NCI-H128 (cell line): ENCODE measurements around the gene PLB1.

Experiments used
- DNase-seq: peaks from one replicate; lab custom pipeline; 2025; ENCODE audit not compliant: unreplicated experiment; lab: John Stamatoyannopoulos, UW

PLB1 gene

GRCh38 chr2:28623582-28624405, 127.9 kb downstream of the PLB1 start:
- no peak for DNase-seq

- DNase-seq: no peak
Measured at GRCh38 chr2:28624436-28624792, 128.6 kb downstream of the PLB1 start.

GRCh38 chr2:28624793-28625701, 129.2 kb downstream of the PLB1 start:
- DNase-seq: no peak

- no peak for DNase-seq
Measured at GRCh38 chr2:28626376-28626775, 130.5 kb downstream of the PLB1 start.

- no peak for DNase-seq
Measured at GRCh38 chr2:28626891-28627421, 131.1 kb downstream of the PLB1 start.

GRCh38 chr2:28627722-28628480, 132.0 kb downstream of the PLB1 start:
- DNase-seq: no peak

GRCh38 chr2:28628506-28628905, 132.6 kb downstream of the PLB1 start:
- no peak for DNase-seq

GRCh38 chr2:28628987-28629386, 133.1 kb downstream of the PLB1 start:
- no peak for DNase-seq

GRCh38 chr2:28629910-28630309, 134.1 kb downstream of the PLB1 start:
- DNase-seq: no peak

- no peak for DNase-seq
Measured at GRCh38 chr2:28630341-28630740, 134.5 kb downstream of the PLB1 start.

GRCh38 chr2:28631514-28632206, 135.8 kb downstream of the PLB1 start:
- DNase-seq: no peak

- DNase-seq: no peak
Measured at GRCh38 chr2:28632791-28633190, 136.9 kb downstream of the PLB1 start.

- DNase-seq: no peak
Measured at GRCh38 chr2:28633204-28633603, 137.3 kb downstream of the PLB1 start.

- DNase-seq: no peak
Measured at GRCh38 chr2:28633746-28634145, 137.9 kb downstream of the PLB1 start.

GRCh38 chr2:28635191-28635611, 139.3 kb downstream of the PLB1 start:
- DNase-seq: no peak

GRCh38 chr2:28636491-28636890, 140.6 kb downstream of the PLB1 start:
- no peak for DNase-seq

GRCh38 chr2:28637066-28638047, 141.5 kb downstream of the PLB1 start:
- no peak for DNase-seq

GRCh38 chr2:28638102-28638501, 142.2 kb downstream of the PLB1 start:
- no peak for DNase-seq

GRCh38 chr2:28639092-28639691, 143.3 kb downstream of the PLB1 start:
- no peak for DNase-seq
